Placental epithelial cell (primary cell): Measurements from ENCODE around the gene GCNT3. TPM values are rescaled to one million over a fixed set of nuclear protein-coding genes. Genes with fewer than 3 reads are reported as not detected.

Experiments used
- small RNA-seq: library from RNA; depleted of rRNA; stranded (forward); fragments of <200 nt; gene quantifications from one replicate; pipeline ENCODE3, GENCODE V24; 2012
- total RNA-seq: library from RNA; depleted of rRNA; stranded (reverse); fragments of >200 nt; gene quantifications from 2 replicates; pipeline ENCODE4 v1.2.3, GENCODE V29; 2012

GCNT3 gene
- total RNA-seq = not detected in 2 replicates

GRCh38 chr15:59611276-59612260 is at the start of gene GCNT3:
Gene GCNT3, plus strand, starts transcription at chr15:59611783. Its CDS starts 6,456 bp downstream, at chr15:59618239.

GRCh38 chr15:59656897-59657634 is 45.5 kb downstream of the GCNT3 start, which contains the start of gene GTF2A2:
Gene GTF2A2, minus strand, starts transcription at chr15:59657515. Its CDS starts 5,238 bp downstream, at chr15:59652277.

Small RNA genes within 50 kb of the gene (small RNA-seq; reads per million reads assigned to genes)
- gene RNA5SP396 = not detected

Other genes starting within 250 kb of the GCNT3 start
- gene MYO1E, start 238.9 kb upstream of the GCNT3 start, total RNA-seq = 227 and 466 TPM in 2 replicates
- gene FAM81A, start 173.6 kb upstream of the GCNT3 start, total RNA-seq = not detected in 2 replicates
- 15.3 and 21.0 TPM in 2 replicates for gene GTF2A2, start 45.7 kb downstream of the GCNT3 start, total RNA-seq
- 47.9 and 83.9 TPM in 2 replicates for gene BNIP2, start 77.5 kb downstream of the GCNT3 start, total RNA-seq